ENCODE results near the gene KCNMA1. TPM values are rescaled to one million over a fixed set of nuclear protein-coding genes. Genes with fewer than 3 reads are reported as not detected.
A peak's percentile ranks its signal among the peaks of the same experiment; 100 is the strongest.

KCNMA1 gene
- total RNA-seq, 3 donors from 2014 or later, result 45.4 to 312 (median 62.4) TPM

DNA sequence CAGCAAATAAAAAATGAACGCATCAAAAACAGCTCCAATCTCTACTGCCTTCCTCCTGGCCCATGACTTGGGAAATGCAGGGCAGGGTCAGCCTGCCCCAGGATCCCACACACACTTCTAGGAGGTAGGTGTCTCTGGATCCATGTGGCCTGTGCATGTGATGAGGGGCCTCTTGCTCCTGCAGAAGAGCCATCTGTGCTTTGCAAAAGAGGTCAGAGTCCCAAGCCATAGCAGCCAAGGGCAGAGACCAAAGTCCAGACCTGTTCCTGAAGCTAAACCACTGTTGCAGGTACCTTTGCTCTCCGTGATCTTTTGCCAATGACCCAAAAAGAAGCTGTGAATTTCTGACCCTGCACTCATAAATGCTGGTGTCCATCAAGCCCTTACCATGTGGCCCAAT is 57.1 kb downstream of the KCNMA1 start:
- peak; percentile 51 for ATAC-seq

DNA sequence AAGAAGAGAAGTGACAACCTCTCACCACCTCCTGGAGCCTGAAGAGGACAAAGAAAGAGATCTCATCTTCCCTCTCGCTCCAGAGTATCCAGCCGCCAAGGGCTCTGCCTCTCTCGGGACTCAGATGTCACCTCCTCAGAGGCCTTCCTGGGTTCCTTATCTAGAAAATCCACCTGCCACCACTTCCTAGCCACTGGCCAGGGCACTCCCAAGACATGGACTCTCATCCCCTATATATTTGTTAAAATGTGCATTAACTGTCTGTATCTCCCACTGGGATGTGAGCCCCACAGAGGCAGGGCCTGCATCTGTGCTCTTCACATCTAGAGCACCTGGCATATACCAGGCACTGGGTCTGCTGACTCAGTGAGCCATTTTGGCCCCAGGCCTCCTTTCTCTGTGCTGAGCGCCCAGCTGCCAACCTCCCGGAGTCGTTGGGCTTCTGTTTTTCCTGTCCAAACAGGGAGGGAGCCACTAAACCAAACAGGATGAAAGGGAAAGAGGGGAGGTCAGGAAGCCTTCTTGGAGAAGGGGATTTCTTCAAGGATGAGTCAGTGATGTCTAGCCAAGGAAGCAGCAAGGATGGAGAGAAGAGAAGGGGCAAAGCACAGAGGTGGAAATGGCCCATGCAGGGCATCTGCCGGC is 58.9 kb downstream of the KCNMA1 start:
- Histone ChIP-seq H3K9me3 (no peaks in the 10 kb centered on the region), H3K36me3 (ENCODE audit: low read depth) (no peaks in the 10 kb centered on the region), H3K4me3 (no peak overlapping the region), H3K4me1 (ENCODE audit: low read depth) (no peaks in the 10 kb centered on the region)
- DNase-seq, result no peak
- ATAC-seq, result no peak
- TF ChIP-seq, protein P1, sequence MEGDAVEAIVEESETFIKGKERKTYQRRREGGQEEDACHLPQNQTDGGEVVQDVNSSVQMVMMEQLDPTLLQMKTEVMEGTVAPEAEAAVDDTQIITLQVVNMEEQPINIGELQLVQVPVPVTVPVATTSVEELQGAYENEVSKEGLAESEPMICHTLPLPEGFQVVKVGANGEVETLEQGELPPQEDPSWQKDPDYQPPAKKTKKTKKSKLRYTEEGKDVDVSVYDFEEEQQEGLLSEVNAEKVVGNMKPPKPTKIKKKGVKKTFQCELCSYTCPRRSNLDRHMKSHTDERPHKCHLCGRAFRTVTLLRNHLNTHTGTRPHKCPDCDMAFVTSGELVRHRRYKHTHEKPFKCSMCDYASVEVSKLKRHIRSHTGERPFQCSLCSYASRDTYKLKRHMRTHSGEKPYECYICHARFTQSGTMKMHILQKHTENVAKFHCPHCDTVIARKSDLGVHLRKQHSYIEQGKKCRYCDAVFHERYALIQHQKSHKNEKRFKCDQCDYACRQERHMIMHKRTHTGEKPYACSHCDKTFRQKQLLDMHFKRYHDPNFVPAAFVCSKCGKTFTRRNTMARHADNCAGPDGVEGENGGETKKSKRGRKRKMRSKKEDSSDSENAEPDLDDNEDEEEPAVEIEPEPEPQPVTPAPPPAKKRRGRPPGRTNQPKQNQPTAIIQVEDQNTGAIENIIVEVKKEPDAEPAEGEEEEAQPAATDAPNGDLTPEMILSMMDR (IDR thresholded peaks at IDR 0.05), result no peak
- intact Hi-C loops (cut with DNase I, micrococcal nuclease), result no loop called here

More for the DNA sequence above, 57.1 kb downstream of the KCNMA1 start:
- H3K4me1 ChIP-seq (ENCODE audit: low read depth), result no peaks in the 10 kb centered on the region
- no peaks in the 10 kb centered on the region for H3K36me3 ChIP-seq (ENCODE audit: low read depth)
- TF ChIP-seq, protein P1 (IDR thresholded peaks at IDR 0.05), result no peak
- H3K4me3 ChIP-seq, result no peak overlapping the region
- intact Hi-C loops (cut with DNase I, micrococcal nuclease), result no loop called here
- no peak for DNase-seq
- no peaks in the 10 kb centered on the region for H3K9me3 ChIP-seq

DNA sequence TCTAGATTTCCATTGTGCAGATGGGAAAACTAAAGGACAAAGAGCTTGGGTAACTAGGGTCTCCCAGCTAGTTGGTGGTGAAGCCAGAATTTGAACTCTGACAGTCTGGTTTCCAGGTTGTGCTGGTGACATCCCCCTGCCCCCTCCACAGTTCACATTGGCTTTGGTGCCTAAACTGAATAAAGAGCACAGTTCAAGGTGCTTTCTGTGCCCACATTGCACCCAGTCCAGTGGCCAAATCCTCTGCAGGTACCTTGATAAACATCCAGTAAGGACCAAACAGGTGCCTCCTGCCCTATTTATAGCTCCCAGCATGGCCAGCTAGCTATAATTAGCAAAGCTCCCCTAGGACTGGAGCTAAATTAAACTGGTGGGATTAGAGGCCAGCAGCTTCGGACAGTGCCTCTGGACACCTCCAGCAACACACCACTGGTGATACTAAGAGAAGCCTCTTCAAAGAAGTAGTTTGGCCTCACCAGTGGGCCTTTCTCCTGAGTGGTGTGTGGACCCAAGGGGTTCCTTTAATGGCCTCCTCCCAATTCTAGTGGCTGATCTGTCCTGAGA is 59.9 kb downstream of the KCNMA1 start:
- Histone ChIP-seq H3K4me1 (ENCODE audit: low read depth) (no peaks in the 10 kb centered on the region), H3K36me3 (ENCODE audit: low read depth) (no peaks in the 10 kb centered on the region), H3K9me3 (no peaks in the 10 kb centered on the region), H3K4me3 (no peak overlapping the region)
- no peak for DNase-seq
- intact Hi-C loops (cut with DNase I, micrococcal nuclease), result no loop called here
- ATAC-seq, result no peak
- TF ChIP-seq, protein P1 (IDR thresholded peaks at IDR 0.05), result no peak

DNA sequence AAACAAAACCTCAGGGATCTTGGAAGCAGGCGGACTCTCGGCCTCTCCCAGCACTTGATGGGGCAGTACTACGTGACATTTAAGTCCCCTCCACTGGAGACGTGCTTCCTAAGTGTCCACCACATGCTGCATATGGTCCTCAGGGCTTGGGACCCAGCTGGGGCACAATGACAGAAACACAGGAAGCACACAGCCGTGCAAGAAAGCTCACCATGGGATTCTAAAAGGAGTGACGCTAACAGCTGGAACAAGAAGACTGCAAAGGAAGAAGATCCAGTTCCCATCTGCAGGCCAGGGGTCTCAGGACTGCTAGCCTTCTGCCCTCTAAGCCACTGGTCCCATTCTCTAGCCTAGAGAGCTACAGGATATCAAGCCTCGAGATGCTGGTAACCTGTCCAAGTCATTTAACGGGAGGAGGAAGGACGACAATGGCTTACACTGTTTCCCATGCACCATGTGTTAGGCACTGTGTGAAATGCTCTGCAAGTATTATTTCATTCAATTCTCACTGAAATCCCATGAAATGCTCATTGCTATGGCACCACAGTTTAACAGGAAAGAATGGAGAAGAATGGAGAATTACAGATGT is 61.1 kb downstream of the KCNMA1 start:
- Histone ChIP-seq H3K9me3 (no peaks in the 10 kb centered on the region), H3K4me3 (no peak overlapping the region), H3K36me3 (ENCODE audit: low read depth) (no peaks in the 10 kb centered on the region), H3K4me1 (ENCODE audit: low read depth) (peaks cover 6% of the 10 kb centered on the region)
- DNase-seq, result no peak
- no peak for ATAC-seq
- intact Hi-C loops (cut with DNase I, micrococcal nuclease), result no loop called here
- TF ChIP-seq, protein P1 (IDR thresholded peaks at IDR 0.05), result no peak

DNA sequence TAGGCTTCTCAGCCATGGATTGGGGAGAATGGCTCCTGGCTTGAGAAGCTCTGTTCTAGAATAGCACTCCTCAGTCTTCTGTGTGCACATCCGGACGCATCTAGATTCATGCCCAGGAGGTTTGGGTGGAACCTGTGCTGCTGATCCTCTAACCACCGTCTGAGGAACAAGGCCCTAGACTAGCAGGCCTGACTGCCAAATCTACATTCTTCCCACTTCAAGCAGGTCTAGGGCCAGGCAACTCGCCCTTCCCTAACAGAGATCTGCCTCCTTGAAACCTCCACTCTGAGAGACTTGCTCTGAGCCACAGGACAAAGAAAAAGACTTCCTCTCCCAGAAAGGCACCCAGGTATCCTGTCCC is 61.6 kb downstream of the KCNMA1 start:
- TF ChIP-seq, protein P1 (IDR thresholded peaks at IDR 0.05), result no peak
- Histone ChIP-seq H3K36me3 (ENCODE audit: low read depth) (no peaks in the 10 kb centered on the region), H3K4me3 (no peak overlapping the region), H3K4me1 (ENCODE audit: low read depth) (peaks cover 6% of the 10 kb centered on the region), H3K9me3 (no peaks in the 10 kb centered on the region)
- no peak for ATAC-seq
- intact Hi-C loops (cut with DNase I, micrococcal nuclease), result no loop called here
- no peak for DNase-seq
